ENCODE measurements around the gene MPDU1.
A peak's percentile ranks its signal among the peaks of the same experiment; 100 is the strongest.

The MPDU1 gene

DNA sequence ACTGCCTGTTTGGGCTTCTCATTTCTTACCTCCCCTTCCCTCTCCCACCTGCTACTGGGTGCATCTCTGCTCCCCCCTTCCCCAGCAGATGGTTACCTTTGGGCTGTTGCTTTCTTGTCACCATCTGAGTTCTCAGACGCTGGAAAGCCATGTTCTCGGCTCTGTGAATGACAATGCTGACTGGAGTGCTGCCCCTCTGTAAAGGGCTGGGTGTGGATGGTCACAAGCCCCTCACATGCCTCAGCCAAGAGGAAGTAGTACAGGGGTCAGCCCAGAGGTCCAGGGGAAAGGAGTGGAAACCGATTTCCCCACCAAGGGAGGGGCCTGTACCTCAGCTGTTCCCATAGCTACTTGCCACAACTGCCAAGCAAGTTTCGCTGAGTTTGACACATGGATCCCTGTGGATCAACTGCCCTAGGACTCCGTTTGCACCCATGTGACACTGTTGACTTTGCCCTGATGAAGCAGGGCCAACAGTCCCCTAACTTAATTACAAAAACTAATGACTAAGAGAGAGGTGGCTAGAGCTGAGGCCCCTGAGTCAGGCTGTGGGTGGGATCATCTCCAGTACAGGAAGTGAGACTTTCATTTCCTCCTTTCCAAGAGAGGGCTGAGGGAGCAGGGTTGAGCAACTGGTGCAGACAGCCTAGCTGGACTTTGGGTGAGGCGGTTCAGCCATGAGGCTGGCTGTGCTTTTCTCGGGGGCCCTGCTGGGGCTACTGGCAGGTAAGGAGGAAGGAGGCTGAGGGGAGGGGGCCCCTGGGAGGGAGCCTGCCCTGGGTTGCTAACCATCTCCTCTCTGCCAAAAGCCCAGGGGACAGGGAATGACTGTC lies 4.4 kb upstream of the MPDU1 start, which contains the start of gene CD68:
CD68 (plus strand) TSS at position 638 of the 833 bp plus-strand sequence; CDS start at position 678, 40 bp downstream.
- TF ChIP-seq, protein P1, sequence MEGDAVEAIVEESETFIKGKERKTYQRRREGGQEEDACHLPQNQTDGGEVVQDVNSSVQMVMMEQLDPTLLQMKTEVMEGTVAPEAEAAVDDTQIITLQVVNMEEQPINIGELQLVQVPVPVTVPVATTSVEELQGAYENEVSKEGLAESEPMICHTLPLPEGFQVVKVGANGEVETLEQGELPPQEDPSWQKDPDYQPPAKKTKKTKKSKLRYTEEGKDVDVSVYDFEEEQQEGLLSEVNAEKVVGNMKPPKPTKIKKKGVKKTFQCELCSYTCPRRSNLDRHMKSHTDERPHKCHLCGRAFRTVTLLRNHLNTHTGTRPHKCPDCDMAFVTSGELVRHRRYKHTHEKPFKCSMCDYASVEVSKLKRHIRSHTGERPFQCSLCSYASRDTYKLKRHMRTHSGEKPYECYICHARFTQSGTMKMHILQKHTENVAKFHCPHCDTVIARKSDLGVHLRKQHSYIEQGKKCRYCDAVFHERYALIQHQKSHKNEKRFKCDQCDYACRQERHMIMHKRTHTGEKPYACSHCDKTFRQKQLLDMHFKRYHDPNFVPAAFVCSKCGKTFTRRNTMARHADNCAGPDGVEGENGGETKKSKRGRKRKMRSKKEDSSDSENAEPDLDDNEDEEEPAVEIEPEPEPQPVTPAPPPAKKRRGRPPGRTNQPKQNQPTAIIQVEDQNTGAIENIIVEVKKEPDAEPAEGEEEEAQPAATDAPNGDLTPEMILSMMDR (conservative IDR thresholded peaks at IDR 0.05; ENCODE audit: low read depth): no peak
- DNase-seq (ENCODE audit: low spot score): peak; percentile 90
- POLR2A ChIA-PET (ENCODE audit: low non-redundant PET): interaction anchor here (2.0 kb wide), 1 partner anchor 10 kb away, joined by 18 read pairs; the partner anchor contains the start of gene SOX15
- CTCF ChIA-PET: interaction anchor here (3.0 kb wide), 1 partner anchor 10 kb away, joined by 21 read pairs; the partner anchor contains the start of gene SOX15
- peak within 1 kb of the TSS; percentile 100 for H3K27ac ChIP-seq

DNA sequence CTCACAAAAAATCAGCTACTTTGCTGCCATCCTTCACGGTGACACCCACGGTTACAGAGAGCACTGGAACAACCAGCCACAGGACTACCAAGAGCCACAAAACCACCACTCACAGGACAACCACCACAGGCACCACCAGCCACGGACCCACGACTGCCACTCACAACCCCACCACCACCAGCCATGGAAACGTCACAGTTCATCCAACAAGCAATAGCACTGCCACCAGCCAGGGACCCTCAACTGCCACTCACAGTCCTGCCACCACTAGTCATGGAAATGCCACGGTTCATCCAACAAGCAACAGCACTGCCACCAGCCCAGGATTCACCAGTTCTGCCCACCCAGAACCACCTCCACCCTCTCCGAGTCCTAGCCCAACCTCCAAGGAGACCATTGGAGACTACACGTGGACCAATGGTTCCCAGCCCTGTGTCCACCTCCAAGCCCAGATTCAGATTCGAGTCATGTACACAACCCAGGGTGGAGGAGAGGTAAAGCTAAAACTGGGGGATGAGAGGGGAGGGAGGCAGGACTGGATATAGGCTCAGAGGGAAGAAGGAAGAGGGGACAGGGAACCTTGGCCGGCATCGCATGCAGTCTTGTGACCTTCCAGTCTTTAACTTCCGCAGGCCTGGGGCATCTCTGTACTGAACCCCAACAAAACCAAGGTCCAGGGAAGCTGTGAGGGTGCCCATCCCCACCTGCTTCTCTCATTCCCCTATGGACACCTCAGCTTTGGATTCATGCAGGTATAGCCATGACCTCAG lies 3.6 kb upstream of the MPDU1 start:
- H3K27ac ChIP-seq: peak overlapping the region; percentile 100
- TF ChIP-seq, protein P1 (conservative IDR thresholded peaks at IDR 0.05; ENCODE audit: low read depth): no peak
- POLR2A ChIA-PET (ENCODE audit: low non-redundant PET): interaction anchor here (0.6 to 2.0 kb wide), 2 partner anchors 9 to 454 kb away, joined by 4 to 18 read pairs; partner anchors contain the start of gene SOX15

DNA sequence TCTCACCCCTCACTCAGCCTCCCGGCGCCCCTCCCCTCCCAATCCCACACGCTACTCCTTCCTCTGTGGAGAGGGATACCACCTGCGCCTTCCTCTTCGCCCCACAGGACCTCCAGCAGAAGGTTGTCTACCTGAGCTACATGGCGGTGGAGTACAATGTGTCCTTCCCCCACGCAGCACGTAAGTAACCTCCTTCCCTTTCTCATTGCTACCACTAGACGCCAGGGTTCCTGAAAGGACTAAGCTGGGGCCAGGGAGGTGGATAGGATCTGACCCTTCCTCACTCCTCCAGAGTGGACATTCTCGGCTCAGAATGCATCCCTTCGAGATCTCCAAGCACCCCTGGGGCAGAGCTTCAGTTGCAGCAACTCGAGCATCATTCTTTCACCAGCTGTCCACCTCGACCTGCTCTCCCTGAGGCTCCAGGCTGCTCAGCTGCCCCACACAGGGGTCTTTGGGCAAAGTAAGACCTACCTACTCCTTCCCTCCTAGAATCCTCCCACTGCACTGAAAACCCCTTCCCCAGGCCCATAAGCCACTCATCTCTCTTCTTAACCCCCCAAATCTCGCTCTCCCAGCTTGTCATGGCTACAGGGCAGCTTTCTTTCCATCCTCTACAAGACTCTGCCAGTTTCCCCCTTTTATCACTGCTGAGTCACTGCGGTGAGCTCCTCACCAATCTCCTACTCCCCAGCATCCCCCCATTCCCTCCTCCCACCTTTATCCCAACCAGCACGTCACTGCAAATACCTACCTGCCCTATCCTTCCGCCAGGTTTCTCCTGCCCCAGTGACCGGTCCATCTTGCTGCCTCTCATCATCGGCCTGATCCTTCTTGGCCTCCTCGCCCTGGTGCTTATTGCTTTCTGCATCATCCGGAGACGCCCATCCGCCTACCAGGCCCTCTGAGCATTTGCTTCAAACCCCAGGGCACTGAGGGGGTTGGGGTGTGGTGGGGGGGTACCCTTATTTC lies 2.8 kb upstream of the MPDU1 start:
- ChIA-PET CTCF (interaction anchor here (3.0 kb wide), 1 partner anchor 8 kb away, joined by 21 read pairs; the partner anchor contains the start of gene SOX15), POLR2A (ENCODE audit: low non-redundant PET) (interaction anchor here (0.6 to 2.0 kb wide), 2 partner anchors 9 to 453 kb away, joined by 4 to 18 read pairs; partner anchors contain the start of gene SOX15)
- peak overlapping the region; percentile 100 for H3K27ac ChIP-seq
- DNase-seq (ENCODE audit: low spot score): no peak
- TF ChIP-seq, protein P1 (conservative IDR thresholded peaks at IDR 0.05; ENCODE audit: low read depth): no peak

More for the DNA sequence above, 3.6 kb upstream of the MPDU1 start:
- CTCF ChIA-PET: interaction anchor here (3.0 kb wide), 1 partner anchor 9 kb away, joined by 21 read pairs; the partner anchor contains the start of gene SOX15
- no peak for DNase-seq (ENCODE audit: low spot score)

DNA sequence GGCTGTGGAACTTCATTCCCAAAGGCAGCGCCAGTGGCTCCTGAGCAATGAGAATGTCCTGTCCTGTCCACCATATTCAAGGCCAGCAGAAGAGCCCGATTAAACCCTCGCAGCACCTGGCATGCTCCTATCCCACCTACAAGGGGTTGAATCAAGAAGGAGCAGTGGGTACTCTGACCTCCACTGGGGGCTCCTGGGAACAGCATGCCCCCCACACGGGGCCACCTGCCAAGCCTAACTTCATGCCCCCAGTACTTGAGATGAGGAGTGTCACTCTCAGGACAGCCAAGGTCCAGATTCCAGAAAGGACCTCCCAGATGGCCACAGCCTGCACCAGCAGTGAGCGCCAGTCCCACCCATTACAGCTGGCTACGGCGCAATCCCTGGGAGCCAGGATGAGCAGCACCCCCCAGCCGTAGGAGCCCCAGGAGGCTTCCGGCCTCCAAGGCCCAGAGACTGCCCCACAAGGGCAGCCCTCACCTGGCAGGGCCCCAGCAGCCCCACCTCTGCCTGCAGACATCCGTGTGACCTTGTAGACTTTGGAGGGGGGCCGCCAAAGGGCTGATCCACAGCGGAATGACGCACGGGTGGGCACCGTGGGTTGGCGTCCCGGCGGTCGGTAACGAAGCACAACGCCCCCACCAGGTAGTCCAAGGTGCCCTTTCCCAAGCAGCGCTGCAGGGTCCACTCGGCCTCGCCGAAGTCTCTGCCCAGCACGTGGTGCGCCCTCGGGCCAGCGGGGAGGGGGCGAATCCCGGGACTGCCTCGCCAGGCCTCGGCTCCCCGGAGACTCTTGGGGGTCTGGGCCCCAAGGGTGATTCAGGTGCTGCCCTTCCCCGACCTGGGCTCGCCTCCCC lies 1.0 kb upstream of the MPDU1 start:
- POLR2A ChIA-PET (ENCODE audit: low non-redundant PET): no interaction called here
- CTCF ChIA-PET: interaction anchor here (0.5 kb wide), 1 partner anchor 66 kb away, joined by 5 read pairs; no protein-coding TSS in a partner anchor
- DNase-seq (ENCODE audit: low spot score): no peak
- peak overlapping the region; percentile 100 for H3K27ac ChIP-seq
- TF ChIP-seq, protein P1 (conservative IDR thresholded peaks at IDR 0.05; ENCODE audit: low read depth): no peak

DNA sequence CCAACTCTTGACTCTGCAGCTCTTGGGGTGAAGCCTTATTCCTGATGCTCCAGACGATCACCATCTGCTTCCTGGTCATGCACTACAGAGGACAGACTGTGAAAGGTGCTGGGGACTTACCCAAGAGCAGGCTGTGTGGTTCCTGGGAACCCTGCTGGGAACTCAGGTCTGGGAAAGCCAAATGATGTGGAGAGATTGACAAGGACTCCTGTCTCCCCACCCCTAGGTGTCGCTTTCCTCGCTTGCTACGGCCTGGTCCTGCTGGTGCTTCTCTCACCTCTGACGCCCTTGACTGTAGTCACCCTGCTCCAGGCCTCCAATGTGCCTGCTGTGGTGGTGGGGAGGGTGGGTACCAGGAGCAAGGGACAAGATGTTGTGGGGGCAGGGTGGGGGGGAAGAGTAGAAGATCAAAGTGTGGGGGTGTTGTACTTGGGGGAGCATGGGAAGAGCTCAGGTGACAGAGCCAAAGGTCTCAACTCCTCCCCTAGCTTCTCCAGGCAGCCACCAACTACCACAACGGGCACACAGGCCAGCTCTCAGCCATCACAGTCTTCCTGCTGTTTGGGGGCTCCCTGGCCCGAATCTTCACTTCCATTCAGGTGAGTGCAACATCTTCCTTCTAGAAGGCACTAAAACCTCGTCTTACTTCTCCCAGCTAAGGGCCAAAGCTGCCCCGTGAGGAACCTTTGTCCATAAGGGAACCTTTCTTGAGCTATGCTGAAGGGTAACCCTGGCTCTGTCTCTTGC lies 3.2 kb downstream of the MPDU1 start:
- TF ChIP-seq, protein P1 (conservative IDR thresholded peaks at IDR 0.05; ENCODE audit: low read depth): peak; percentile 41
- ChIA-PET POLR2A (ENCODE audit: low non-redundant PET) (interaction anchor here (0.5 to 1.2 kb wide), 5 partner anchors 10 to 232 kb away, joined by 3 to 9 read pairs (median 3); no protein-coding TSS in a partner anchor), CTCF (interaction anchor here (0.6 to 1.5 kb wide), 5 partner anchors 11 to 1463 kb away, joined by 3 to 4 read pairs (median 3); no protein-coding TSS in a partner anchor)
- H3K27ac ChIP-seq: peak overlapping the region; percentile 100
- no peak for DNase-seq (ENCODE audit: low spot score)
